GM12878 (cell line): ENCODE data around the gene STAT5B. TPM values are rescaled to one million over a fixed set of nuclear protein-coding genes. Genes with fewer than 3 reads are reported as not detected.

ENCODE experiments used
- ATAC-seq: fragments of 200-7000 bp; cut with Tn5 transposase; 3 replicates; pipeline ENCODE4 v1.9.1; 2020; ENCODE audit warnings: mild to moderate bottlenecking, moderate library complexity
- BruUV-seq: library from RNA; stranded (reverse); fragments of 400-500 nt; replicated peaks from 2 replicates; lab custom pipeline; 2021; lab: Mats Ljungman, UMichigan
- CTCF ChIA-PET: fragments of 300-600 bp; sonication (Branson Sonifier 250); formaldehyde crosslinking; extraction: SDS; loops from one replicate; lab custom pipeline; 2021; ENCODE audit warnings: inconsistent platforms; lab: Yijun Ruan, JAX
- POLR2A ChIA-PET: fragments of 350-600 bp; formaldehyde crosslinking; extraction: SDS; loops from one replicate; lab custom pipeline; 2021; ENCODE audit warnings: inconsistent platforms; lab: Charles Lee
- RAD21 ChIA-PET: fragments of 300-600 bp; sonication (Branson Sonifier 250); formaldehyde crosslinking; loops from one replicate; lab custom pipeline; 2023; ENCODE audit warnings: antibody characterized with exemption; ENCODE audit not compliant: unreplicated experiment; lab: Charles Lee
- SMC1A ChIA-PET: fragments of 300-600 bp; sonication (Branson Sonifier 250); formaldehyde crosslinking; loops from one replicate; lab custom pipeline; 2023; ENCODE audit not compliant: unreplicated experiment, uncharacterized antibody; lab: Charles Lee
- DNase-seq: peaks from one replicate; pipeline ENCODE4 v3.0.0-alpha.2; 2011; ENCODE audit warnings: low read depth, low spot score
- FAIRE-seq: peaks from 3 replicates; lab custom pipeline; 2011; peaks lifted over from hg19 to GRCh38; lab: Jason Lieb, UNC
- H2AFZ ChIP-seq: 2 replicates; pipeline ENCODE4 v1.6.0; 2011; ENCODE audit warnings: low read depth, low read length, control low read depth; ENCODE audit not compliant: control insufficient read depth
- H3K27ac ChIP-seq: 2 replicates; pipeline ENCODE4 v1.5.1; 2011; ENCODE audit warnings: control low read depth; ENCODE audit not compliant: control insufficient read depth, insufficient read depth
- H3K27me3 ChIP-seq, 2 experiments: replicated peaks in 1 of 2; 2 replicates each; pipeline versions ENCODE4 v1.6.0 to v1.6.1; 2011; ENCODE audit warnings: low read length in 1 of 2; ENCODE audit not compliant: control insufficient read depth in 2 of 2, insufficient read depth in 2 of 2
- H3K36me3 ChIP-seq, 2 experiments: 2 replicates each; pipeline ENCODE4 v1.5.1; 2011; ENCODE audit warnings: low read length in 1 of 2; ENCODE audit not compliant: control insufficient read depth in 2 of 2, insufficient read depth in 2 of 2
- H3K4me1 ChIP-seq: 2 replicates; pipeline ENCODE4 v1.6.1; 2011; ENCODE audit warnings: mild to moderate bottlenecking, low read length, moderate library complexity, mixed read lengths; ENCODE audit not compliant: control insufficient read depth, insufficient read depth
- H3K4me2 ChIP-seq: 2 replicates; pipeline ENCODE4 v1.6.0; 2011; ENCODE audit warnings: control low read depth; ENCODE audit not compliant: control insufficient read depth, insufficient read depth
- H3K4me3 ChIP-seq: fragments of 200-600 bp; sonication (generic); 2 replicates; pipeline ENCODE4 v1.5.1; 2016
- H3K79me2 ChIP-seq: 2 replicates; pipeline ENCODE4 v1.6.0; 2011; ENCODE audit warnings: low read length; ENCODE audit not compliant: control insufficient read depth, insufficient read depth
- H3K9ac ChIP-seq: 2 replicates; pipeline ENCODE4 v1.8.0; 2011; ENCODE audit warnings: low read length, control low read depth, mixed read lengths; ENCODE audit not compliant: control insufficient read depth, insufficient read depth
- H3K9me3 ChIP-seq: replicated peaks from 3 replicates; pipeline ENCODE4 v1.5.1; 2011; ENCODE audit warnings: mild to moderate bottlenecking, low read length; ENCODE audit not compliant: control insufficient read depth, insufficient read depth
- H4K20me1 ChIP-seq: 2 replicates; pipeline ENCODE4 v1.6.0; 2011; ENCODE audit not compliant: control insufficient read depth, insufficient read depth
- EGR1 ChIP-seq, 2 experiments: IDR thresholded peaks; 1 replicate in 1 of 2; 2 replicates in 1 of 2; pipeline ENCODE4 v1.6.1; 2011 to 2012; ENCODE audit warnings: low read depth in 2 of 2, low read length in 2 of 2, borderline replicate concordance in 1 of 2, mild to moderate bottlenecking in 1 of 2, moderate library complexity in 1 of 2
- FOXK2 ChIP-seq: fragments of 450-650 bp; IDR thresholded peaks from 2 replicates; pipeline ENCODE4 v1.6.1; 2017; ENCODE audit warnings: mild to moderate bottlenecking, moderate library complexity
- GABPA ChIP-seq: IDR thresholded peaks from 2 replicates; pipeline ENCODE4 v1.6.1; 2014; ENCODE audit warnings: antibody characterized with exemption, low read depth, mild to moderate bottlenecking, inconsistent platforms
- GATAD2B ChIP-seq: fragments of 450-650 bp; conservative IDR thresholded peaks from 2 replicates; pipeline ENCODE4 v1.6.1; 2017; ENCODE audit warnings: low read depth, mild to moderate bottlenecking, moderate library complexity
- JUNB ChIP-seq: IDR thresholded peaks from 2 replicates; pipeline ENCODE4 v1.6.1; 2016; ENCODE audit warnings: antibody characterized with exemption, mild to moderate bottlenecking
- JUND ChIP-seq: IDR thresholded peaks from 2 replicates; pipeline ENCODE4 v1.6.1; 2012; ENCODE audit warnings: low read depth, mild to moderate bottlenecking, low read length, improper control_type of control experiment, moderate library complexity
- MYC ChIP-seq: IDR thresholded peaks from 2 replicates; pipeline ENCODE4 v1.6.1; 2011; ENCODE audit warnings: mild to moderate bottlenecking, low read length, moderate library complexity, inconsistent platforms; ENCODE audit not compliant: insufficient read depth, insufficient replicate concordance, insufficient read length, severe bottlenecking
- NFIC ChIP-seq: IDR thresholded peaks from 2 replicates; pipeline ENCODE4 v1.6.1; 2012; ENCODE audit warnings: low read depth, mild to moderate bottlenecking, inconsistent platforms, low read length, moderate library complexity
- NR2C2 ChIP-seq: IDR thresholded peaks from 2 replicates; pipeline ENCODE4 v1.6.1; 2011; ENCODE audit warnings: borderline replicate concordance, low read depth; ENCODE audit not compliant: control insufficient read depth, insufficient read length
- POLR2AphosphoS2 ChIP-seq: IDR thresholded peaks from 2 replicates; pipeline ENCODE4 v1.6.1; 2011; ENCODE audit warnings: low read depth, mild to moderate bottlenecking, low read length, improper control_type of control experiment, moderate library complexity
- SMAD5 ChIP-seq: IDR thresholded peaks from 2 replicates; pipeline ENCODE4 v1.6.1; 2016; ENCODE audit warnings: antibody characterized with exemption, low read depth
- SMARCA5 ChIP-seq: fragments of 450-650 bp; IDR thresholded peaks from 2 replicates; pipeline ENCODE4 v1.6.1; 2017; ENCODE audit warnings: mild to moderate bottlenecking
- TAF1 ChIP-seq: IDR thresholded peaks from 2 replicates; pipeline ENCODE4 v1.6.1; 2011; ENCODE audit warnings: mild to moderate bottlenecking, low read depth, low read length, borderline replicate concordance
- TBL1XR1 ChIP-seq: IDR thresholded peaks from 2 replicates; pipeline ENCODE4 v1.6.1; 2012; ENCODE audit warnings: low read depth, low read length, improper control_type of control experiment
- ZNF207 ChIP-seq: fragments of 450-650 bp; IDR thresholded peaks from 2 replicates; pipeline ENCODE4 v1.6.1; 2014; ENCODE audit warnings: antibody characterized with exemption, mild to moderate bottlenecking, borderline replicate concordance
- ZNF217 ChIP-seq: fragments of 450-650 bp; IDR thresholded peaks from 2 replicates; pipeline ENCODE4 v1.6.1; 2017; ENCODE audit warnings: antibody characterized with exemption, mild to moderate bottlenecking
- WGBS: methylation state at CpG from one replicate; pipeline ENCODE4 v1.1.6; 2016; ENCODE audit warnings: low lambda C conversion rate; ENCODE audit not compliant: insufficient replicate concordance, insufficient coverage; ENCODE audit errors: missing lambda C conversion rate; 5-methylcytosine and 5-hydroxymethylcytosine counted together
- in situ Hi-C: fragments of 300-500 bp; cut with MboI; formaldehyde crosslinking; loops from 9 replicates; pipeline ENCODE4 v1.14.3; 2018; ENCODE audit warnings: mixed read lengths
- intact Hi-C: fragments of 100-400 bp; cut with micrococcal nuclease; formaldehyde crosslinking; loops from one replicate; pipeline ENCODE4 v1.14.2; 2022; ENCODE audit not compliant: unreplicated experiment
- polyA plus RNA-seq, 11 experiments: library from polyadenylated mRNA; depleted of rRNA in 4 of 11; unstranded in 6 of 11; stranded (reverse) in 5 of 11; fragments of >200 nt; fragmentation: Nextera tagmentation in 4 of 11; fragmentation: Illumina TruSeq in 1 of 11; extraction: Ambion mirVana in 4 of 11; extraction: Trizol in 1 of 11; gene quantifications; 1 replicate in 1 of 11; 2 replicates in 10 of 11; pipeline versions ENCODE4 v1.2.1 to v1.2.3, GENCODE V29; 2011 to 2016; ENCODE audit warnings: inconsistent platforms in 2 of 11, missing spikeins in 2 of 11, low read depth in 1 of 11
- total RNA-seq, 4 experiments: library from RNA; depleted of rRNA in 3 of 4; stranded (reverse); fragments of >200 nt in 3 of 4; fragmentation: Illumina TruSeq in 1 of 4; extraction: Trizol in 1 of 4; gene quantifications; 2 replicates each; pipeline versions ENCODE4 v1.2.1 to v1.2.3, GENCODE V29; 2013 to 2021

STAT5B gene
- total and polyA plus RNA-seq, 10 of the 15 experiments (the other 5 are each of a cell fraction or from before 2014, with no cell fraction given): 11.0 to 69.6 (median 46.7) TPM

- TF ChIP-seq JUNB (0 out of 2 replicates have a peak, but pooled peaks have one; percentile 31), GATAD2B (no peak), FOXK2 (no peak), SMARCA5 (no peak)
- no peak overlapping the region for H3K27ac ChIP-seq
- 16% methylated on average over 3 of the region's 3 CpGs for WGBS
These were observed 5.0 kb downstream of the STAT5B start for GRCh38 chr17:42271006-42271778.

GRCh38 chr17:42270596-42270995 lies 5.6 kb downstream of the STAT5B start:
- CTCF ChIA-PET: interaction anchor here (1.3 to 2.5 kb wide), 5 partner anchors 12 to 245 kb away, joined by 3 to 10 read pairs (median 6); no protein-coding TSS in a partner anchor
- in situ Hi-C loops: no loop called here
- SMC1A ChIA-PET: interaction anchor here (0.6 to 5.3 kb wide), 8 partner anchors 16 to 136 kb away, joined by 3 to 36 read pairs (median 5); no protein-coding TSS in a partner anchor
- no peak overlapping the region for H2AFZ ChIP-seq
- ATAC-seq (no peak), FAIRE-seq (no peak), DNase-seq (no peak)
- H3K79me2 ChIP-seq: peaks cover 64% of the 10 kb centered on the region
- POLR2A ChIA-PET: interaction anchor here (1.2 to 2.1 kb wide), 2 partner anchors 20 to 118 kb away, joined by 3 to 6 read pairs; partner anchors contain the start of gene STAT3
- H3K9ac ChIP-seq: no peak overlapping the region
- H3K4me1 ChIP-seq: peaks cover 20% of the 10 kb centered on the region
- no peaks in the 10 kb centered on the region for H3K27me3 ChIP-seq
- no peaks in the 10 kb centered on the region for H3K36me3 ChIP-seq
- TF ChIP-seq GABPA: no peak
- no peak for TF ChIP-seq JUND
- TF ChIP-seq EGR1 (IDR thresholded peaks at IDR 0.05; ENCODE audit: borderline replicate concordance in 1 of 2, low read depth in 2 of 2, low read length in 2 of 2): no peak
- no peak for TF ChIP-seq TAF1
- no peak for TF ChIP-seq MYC
- TF ChIP-seq NFIC: no peak
- no peak for TF ChIP-seq TBL1XR1
- no peak for TF ChIP-seq POLR2AphosphoS2
- TF ChIP-seq SMAD5: no peak
- no peak for TF ChIP-seq ZNF217
- no peak for TF ChIP-seq ZNF207
- TF ChIP-seq NR2C2: no peak
- RAD21 ChIA-PET: no interaction called here
- intact Hi-C loops: no loop called here
- no peak overlapping the region for H3K4me3 ChIP-seq
- WGBS: 33% methylated on average over 6 of the region's 6 CpGs
- H3K27ac ChIP-seq: no peak overlapping the region
- BruUV-seq: no TSS peak
- H3K9me3 ChIP-seq: no peaks in the 10 kb centered on the region
- H3K4me2 ChIP-seq: peak overlapping the region; percentile 57
- no peaks in the 10 kb centered on the region for H4K20me1 ChIP-seq

More at GRCh38 chr17:42271006-42271778, 5.0 kb downstream of the STAT5B start:
- Histone ChIP-seq H3K9ac (no peak overlapping the region), H4K20me1 (no peaks in the 10 kb centered on the region), H3K4me3 (no peak overlapping the region; the same call in 1 of the 2 replicates), H3K4me1 (peaks cover 20% of the 10 kb centered on the region), H3K27me3 (no peaks in the 10 kb centered on the region), H3K9me3 (no peaks in the 10 kb centered on the region), H3K79me2 (peaks cover 66% of the 10 kb centered on the region), H3K4me2 (peak overlapping the region; percentile 57), H3K36me3 (no peaks in the 10 kb centered on the region), H2AFZ (no peak overlapping the region)
- DNase-seq: no peak
- RAD21 ChIA-PET: no interaction called here
- FAIRE-seq: no peak
- in situ Hi-C loops: no loop called here
- CTCF ChIA-PET: interaction anchor here (0.6 to 2.5 kb wide), 4 partner anchors 12 to 204 kb away, joined by 4 to 10 read pairs (median 6); no protein-coding TSS in a partner anchor
- peak; percentile 9; the same call in 1 of the 3 replicates for ATAC-seq
- SMC1A ChIA-PET: interaction anchor here (0.9 to 5.3 kb wide), 7 partner anchors 13 to 129 kb away, joined by 3 to 36 read pairs (median 3); partner anchors contain the start of gene GHDC
- BruUV-seq: no TSS peak
- POLR2A ChIA-PET: interaction anchor here (1.2 kb wide), 1 partner anchor 19 kb away, joined by 3 read pairs; no protein-coding TSS in a partner anchor
- intact Hi-C loops: no loop called here
